Body of pancreas (tissue), 4 donors: ENCODE data around the gene DUSP6.

ENCODE experiments used
- POLR2A ChIP-seq, 3 donors: fragments of 450-650 bp; IDR thresholded peaks; one replicate each; pipeline ENCODE4 v1.6.1; 2016; ENCODE audit warnings: antibody characterized with exemption in 3 of 3, mild to moderate bottlenecking in 2 of 3
- TF ChIP-seq, protein P1 (sequence below), 7 experiments: fragments of 450-650 bp in 4 of 7; fragments of 200-600 bp in 3 of 7; sonication (generic) in 3 of 7; IDR thresholded peaks; one replicate each; pipeline ENCODE4 v1.5.1; 2016 to 2019; ENCODE audit warnings: antibody characterized with exemption in 7 of 7

DNA sequence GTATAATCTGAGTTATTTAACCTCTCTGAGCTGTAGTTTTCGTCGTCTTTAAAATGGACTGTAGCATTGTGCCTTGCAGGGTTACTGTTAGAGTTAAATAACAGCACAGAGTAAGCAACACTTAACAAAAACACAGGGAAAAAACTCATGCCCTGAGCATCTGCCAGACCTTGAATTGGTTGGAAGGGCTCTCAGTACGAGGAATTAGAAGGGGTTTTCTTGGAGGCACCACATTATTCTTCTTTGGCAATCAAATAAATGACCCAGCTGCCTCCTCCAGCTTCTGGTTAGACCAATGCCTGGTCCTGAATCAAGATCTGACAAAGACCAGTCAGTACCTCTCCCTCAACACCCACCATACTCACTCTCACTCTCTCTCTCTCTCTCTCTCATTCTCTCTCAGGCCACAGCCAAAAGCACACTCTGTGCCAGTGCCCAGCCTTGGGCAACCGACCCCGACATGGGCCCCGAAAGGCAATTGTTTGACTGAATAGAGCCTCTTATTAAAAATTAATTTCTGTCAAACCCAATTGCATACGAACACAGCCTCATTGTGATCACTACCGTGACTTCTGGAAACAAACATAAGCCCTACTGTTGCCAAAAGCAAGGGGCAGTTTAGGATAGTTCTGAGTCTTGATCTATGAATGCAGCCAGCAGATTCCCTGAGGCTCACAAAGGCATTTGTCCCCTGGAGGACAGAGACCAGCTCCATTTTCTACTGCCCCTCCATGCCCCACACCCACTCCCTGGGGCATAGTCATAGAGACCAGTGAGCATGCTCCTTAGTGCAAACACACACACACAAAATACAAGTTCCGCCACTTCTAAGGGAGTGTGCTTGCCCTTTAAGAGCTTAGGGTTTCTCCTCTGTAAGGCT is 23.9 kb downstream of the DUSP6 start:
- TF ChIP-seq, protein P1, sequence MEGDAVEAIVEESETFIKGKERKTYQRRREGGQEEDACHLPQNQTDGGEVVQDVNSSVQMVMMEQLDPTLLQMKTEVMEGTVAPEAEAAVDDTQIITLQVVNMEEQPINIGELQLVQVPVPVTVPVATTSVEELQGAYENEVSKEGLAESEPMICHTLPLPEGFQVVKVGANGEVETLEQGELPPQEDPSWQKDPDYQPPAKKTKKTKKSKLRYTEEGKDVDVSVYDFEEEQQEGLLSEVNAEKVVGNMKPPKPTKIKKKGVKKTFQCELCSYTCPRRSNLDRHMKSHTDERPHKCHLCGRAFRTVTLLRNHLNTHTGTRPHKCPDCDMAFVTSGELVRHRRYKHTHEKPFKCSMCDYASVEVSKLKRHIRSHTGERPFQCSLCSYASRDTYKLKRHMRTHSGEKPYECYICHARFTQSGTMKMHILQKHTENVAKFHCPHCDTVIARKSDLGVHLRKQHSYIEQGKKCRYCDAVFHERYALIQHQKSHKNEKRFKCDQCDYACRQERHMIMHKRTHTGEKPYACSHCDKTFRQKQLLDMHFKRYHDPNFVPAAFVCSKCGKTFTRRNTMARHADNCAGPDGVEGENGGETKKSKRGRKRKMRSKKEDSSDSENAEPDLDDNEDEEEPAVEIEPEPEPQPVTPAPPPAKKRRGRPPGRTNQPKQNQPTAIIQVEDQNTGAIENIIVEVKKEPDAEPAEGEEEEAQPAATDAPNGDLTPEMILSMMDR (IDR thresholded peaks at IDR 0.05): no peak
- no peak for TF ChIP-seq POLR2A (IDR thresholded peaks at IDR 0.05)
